Stimulated activated CD8-positive, alpha-beta memory T cell treated with anti-CD3 and anti-CD28 coated beads, Interleukin-4, amount 100 ng/mL, for 4 hours (primary cell): Measurements from ENCODE around the gene ATG13.

Experiments
- DNase-seq, 2 donors: peaks; one replicate each; pipeline ENCODE4 v3.0.0-alpha.2; 2020; ENCODE audit warnings: low read depth in 2 of 2, low spot score in 1 of 2

The ATG13 gene

DNA sequence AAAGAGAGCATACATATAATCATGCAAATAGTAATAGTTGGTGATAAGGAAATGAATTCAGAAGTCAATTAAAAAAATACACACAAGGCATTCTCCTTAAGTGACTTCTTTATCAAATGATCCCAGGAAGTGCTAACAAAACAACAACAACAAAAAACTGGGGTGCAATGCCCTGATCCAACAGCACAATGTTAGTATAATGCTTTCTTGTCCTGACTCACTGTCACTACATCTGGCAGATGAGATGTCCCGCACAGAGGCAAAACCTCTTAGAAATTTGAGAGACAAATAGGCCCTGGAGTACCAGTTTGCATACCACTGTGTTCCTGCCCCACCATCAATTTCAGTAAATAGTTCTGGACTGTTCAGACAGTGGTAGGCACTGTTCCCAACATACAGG lies 12.6 kb upstream of the ATG13 start:
- no peak for DNase-seq

DNA sequence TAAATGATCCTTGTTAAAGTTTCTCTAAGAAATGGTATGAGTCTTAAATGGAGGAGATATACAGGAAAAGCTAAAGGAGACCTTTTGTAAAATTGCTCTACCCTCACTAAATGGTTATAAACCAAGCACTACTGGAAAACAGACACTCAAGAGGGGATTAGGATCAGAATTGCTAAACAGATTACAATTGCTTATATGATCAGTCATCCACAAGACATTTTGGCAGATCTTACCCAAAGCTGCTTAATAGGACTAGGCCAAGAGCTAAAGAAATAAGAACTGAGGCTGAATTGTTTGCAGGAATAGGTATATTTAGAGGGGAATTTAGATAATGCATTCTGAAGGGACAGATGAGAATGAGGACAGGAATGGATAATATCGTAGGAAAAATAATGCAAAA lies 9.8 kb upstream of the ATG13 start:
- DNase-seq = no peak

- DNase-seq = no peak
Observed at GRCh38 chr11:46609386-46609785, 8.0 kb upstream of the ATG13 start.

DNA sequence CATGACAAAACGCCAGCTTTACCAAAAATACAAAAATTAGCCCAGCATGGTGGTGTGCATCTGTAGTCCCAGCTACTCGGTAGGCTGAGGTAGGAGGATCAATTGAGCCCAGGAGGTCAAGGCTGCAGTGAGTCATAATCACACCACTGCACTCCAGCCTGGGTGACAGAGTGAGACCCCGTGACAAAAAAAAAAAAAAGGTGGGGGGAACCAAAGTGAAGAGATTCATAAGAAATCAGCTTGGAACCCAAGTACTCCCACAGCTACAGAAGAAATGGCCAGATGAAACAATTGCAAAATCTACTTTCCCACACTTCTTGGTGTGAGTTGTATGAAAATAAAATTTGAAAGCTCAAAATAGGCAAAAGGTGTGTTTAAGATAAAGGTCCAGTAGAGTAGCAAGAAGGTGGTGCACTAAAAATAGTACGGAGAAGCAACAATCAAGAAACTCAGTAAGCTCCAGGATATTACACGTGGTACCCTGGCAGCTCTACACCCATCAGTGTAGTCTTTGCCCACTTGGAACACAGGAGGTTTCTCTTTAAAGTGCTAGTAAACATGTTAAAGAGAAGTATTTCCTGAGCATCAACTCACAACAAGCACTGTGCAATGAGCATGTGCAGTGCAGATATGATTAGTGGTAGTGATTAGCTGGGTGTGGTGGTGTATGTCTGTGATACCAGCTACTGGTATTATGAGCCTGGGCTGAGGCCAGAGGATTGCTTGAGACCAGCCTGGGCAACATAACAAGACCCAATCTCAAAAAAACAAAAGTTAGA lies 5.6 kb upstream of the ATG13 start:
- DNase-seq = no peak

- no peak for DNase-seq
Observed at GRCh38 chr11:46612326-46612725, 5.0 kb upstream of the ATG13 start.

GRCh38 chr11:46615756-46616155 lies 1.6 kb upstream of the ATG13 start:
- DNase-seq = no peak

GRCh38 chr11:46616551-46617133 lies 711 bp upstream of the ATG13 start:
- no peak for DNase-seq

- no peak for DNase-seq
Observed at GRCh38 chr11:46617972-46618314, 590 bp downstream of the ATG13 start.

GRCh38 chr11:46618837-46619236 lies 1.5 kb downstream of the ATG13 start:
- DNase-seq = no peak

DNA sequence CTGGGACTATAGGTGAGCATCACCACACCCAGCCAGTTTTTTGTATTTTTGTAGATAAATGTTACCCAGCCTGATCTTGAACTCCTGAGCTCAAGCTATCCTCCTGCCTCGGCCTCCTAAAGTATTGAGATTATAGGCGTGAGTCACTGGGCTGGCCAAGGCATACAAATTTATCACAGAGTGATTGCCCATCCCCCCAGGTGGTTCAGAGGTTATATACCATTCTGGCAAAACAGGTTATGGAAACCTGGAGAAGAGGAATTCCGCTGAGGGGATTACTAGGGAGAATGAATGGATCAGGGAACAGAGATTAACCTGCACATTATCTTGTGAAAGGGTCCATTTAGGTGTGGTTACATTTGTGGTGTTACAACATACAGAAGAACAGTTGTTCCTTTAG lies 8.1 kb downstream of the ATG13 start:
- DNase-seq = no peak

DNA sequence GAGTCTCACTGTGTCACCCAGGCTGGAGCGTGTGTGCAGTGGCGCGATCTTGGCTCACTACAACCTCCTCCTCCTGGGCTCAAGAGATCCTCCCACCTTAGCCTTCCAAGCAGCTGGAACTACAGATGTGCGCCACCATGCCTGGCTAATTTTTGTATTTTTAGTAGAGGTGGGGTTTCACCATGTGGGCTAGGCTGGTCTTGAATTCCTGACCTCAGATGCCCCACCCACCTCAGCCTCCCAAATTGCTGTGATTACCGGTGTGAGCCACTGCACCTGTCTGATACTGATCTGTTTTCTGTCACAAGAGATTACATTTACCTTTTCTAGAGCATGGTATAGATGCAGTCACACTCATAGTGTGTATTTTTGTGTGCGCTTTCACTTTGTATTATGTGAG lies 11.6 kb downstream of the ATG13 start:
- DNase-seq = no peak

- DNase-seq = no peak
Observed at GRCh38 chr11:46630237-46630636, 12.9 kb downstream of the ATG13 start.

DNA sequence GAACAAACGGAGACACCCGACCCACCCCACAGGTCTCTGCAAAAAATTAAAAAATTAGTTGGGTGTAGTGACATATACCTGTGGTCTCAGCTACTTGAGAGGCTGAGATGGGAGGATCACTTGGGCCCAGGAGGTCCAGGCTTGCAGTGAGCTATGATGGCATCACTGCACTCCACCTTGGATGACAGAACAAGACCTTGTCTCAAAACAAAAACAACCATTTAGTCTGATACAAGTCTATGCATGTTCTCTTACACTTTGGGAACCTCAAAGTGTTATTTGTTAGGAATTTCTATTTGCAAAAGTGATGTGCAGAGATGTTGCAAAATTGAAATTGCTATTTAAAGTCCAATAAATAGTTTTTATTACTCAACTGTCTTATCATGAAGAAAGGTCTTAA lies 14.3 kb downstream of the ATG13 start:
- no peak for DNase-seq

GRCh38 chr11:46632502-46632901 lies 15.1 kb downstream of the ATG13 start:
- no peak for DNase-seq

DNA sequence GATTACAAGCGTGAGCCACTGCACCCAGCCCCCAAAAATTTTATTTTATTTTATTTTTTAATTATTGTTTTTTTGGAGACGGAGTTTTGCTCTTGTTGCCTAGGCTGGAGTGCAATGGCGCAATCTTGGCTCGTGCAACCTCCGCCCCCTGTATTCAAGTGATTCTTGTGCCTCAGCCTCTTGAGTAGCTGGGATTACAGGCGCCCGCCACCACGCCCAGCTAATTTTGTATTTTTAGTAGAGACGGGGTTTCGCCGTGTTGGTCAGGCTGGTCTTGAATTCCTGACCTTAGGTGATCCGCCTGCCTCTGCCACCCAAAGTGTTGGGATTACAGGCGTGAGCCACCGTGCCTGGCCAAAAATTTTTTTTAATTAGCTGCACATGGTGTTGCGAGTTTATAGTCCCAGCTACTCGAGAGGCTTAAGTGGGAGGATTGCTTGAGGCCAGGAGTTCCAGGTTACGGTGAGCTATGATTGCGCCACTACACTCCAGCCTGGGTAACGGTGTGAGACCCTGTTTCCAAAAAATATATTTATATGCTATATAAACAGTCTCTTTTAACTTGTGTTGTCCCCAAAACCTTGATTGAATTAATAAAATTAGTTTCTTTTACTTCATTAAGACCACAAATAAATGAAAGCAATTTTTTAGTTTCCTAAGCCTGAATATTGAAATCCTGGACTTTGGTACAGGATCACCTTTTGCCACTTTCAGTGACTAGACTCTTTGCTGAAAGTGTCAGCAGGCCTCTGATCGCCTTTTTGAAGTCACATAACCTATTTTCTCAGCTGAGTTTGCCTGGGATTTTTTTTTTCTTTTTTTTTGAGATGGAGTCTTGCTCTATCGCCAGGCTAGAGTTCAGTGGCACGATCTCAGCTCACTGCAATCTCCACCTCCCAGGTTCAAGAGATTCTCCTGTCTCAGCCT lies 16.2 kb downstream of the ATG13 start:
- DNase-seq = no peak

DNA sequence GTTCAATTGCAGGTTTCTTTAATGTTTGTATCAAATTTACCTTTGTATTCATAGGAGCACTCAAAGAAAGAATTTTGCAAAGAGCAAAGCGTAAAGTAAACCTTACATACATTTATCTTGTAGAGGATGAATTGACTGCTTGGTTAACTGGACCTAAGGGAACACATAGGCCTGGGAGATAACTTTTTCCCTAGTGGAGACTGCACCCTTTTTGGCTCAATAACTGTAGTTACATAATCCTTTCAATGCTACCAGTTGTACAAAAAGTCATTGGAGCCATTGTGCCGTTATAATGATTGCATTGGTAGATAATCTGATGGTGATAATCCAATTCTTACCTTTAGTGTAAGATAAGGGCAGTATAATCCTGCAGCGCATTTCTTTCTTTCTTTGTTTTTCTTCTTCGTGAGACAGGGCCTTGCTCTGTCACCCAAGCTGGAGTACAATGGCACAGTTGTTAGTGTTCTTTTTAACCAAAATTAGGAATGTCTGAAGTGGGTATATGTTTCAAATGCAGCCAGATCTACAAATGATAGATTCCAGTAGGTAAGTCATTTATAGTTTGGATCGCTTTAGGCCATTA lies 18.3 kb downstream of the ATG13 start:
- DNase-seq = no peak

DNA sequence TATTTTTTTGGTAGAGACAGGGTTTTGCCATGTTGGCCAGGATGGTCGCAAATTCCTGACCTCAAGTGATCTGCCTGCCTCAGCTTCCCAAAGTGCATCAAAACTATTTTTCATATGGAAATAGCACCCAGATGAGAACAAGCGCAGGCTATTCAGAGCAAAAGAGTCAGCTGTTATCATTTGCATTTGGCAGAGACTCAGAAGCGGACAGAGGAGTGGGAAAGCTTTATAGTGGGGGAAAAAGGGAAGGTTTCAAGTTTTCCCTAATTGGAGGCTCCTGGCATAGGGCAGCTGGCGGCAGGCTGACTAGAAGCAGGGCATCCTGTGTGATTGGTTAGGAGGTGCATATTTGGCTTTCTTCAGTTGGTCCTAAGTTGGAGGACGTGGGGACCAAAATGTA lies 20.2 kb downstream of the ATG13 start:
- no peak for DNase-seq

GRCh38 chr11:46639197-46639839 lies 22.0 kb downstream of the ATG13 start:
- DNase-seq = no peak

DNA sequence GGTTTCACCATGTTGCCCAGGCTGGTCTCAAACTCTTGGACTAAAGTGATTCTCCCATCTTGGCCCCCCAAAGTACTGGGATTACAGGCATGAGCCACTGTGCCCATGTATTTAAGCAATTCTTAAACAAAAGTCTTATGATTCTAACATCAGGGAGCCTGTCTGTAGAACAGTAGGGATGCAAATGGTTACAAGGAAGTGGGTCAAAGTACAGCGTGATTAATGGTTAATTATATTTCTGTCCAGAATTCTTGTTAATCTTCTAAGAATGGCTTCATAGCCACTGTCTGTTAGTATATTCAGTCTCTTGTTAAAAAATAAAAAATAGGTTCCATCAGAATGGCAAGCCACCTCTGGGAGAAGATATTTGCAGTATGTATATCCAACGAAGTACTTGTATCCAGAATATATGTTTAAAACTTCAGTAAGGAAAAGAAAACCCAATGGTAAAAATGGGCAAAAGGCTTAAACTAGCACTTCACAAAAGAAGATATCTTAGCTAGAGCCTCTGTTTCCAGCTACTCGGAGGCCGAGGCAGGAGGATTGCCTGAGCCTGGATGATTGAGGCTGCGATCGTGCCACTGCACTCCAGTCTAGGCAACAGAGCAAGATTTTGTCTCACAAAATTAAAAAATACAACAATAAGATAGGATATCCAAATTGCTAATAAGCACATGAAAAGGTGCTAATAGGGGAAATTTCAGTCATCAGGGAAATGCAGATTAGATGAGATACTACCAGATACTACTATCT lies 22.9 kb downstream of the ATG13 start:
- DNase-seq = no peak

- no peak for DNase-seq
Observed at GRCh38 chr11:46641639-46642038, 24.3 kb downstream of the ATG13 start.
